ENCODE measurements around the gene NUP62. TPM values are rescaled to one million over a fixed set of nuclear protein-coding genes. Genes with fewer than 3 reads are reported as not detected.
A peak's percentile ranks its signal among the peaks of the same experiment; 100 is the strongest.

NUP62 gene
- total and polyA plus RNA-seq, 2 of the 4 experiments (the other 2 are of a cell fraction), result 21.3 to 29.7 TPM

GRCh38 chr19:49911381-49912145 is 17.7 kb downstream of the NUP62 start:
- DNase-seq (peak; percentile 52), ATAC-seq (ENCODE audit: low read depth) (no peak)
- H3K79me1 ChIP-seq (ENCODE audit: low read depth in 1 of 2, low read length in 2 of 2), result peaks cover 15 to 79% of the 10 kb centered on the region in 2 experiments
- H3K14ac ChIP-seq (replicated peaks; ENCODE audit: low read depth, low read length), result no peak overlapping the region
- dilution Hi-C loops (cut with HindIII; ENCODE audit: low sequenced_read_pairs, unreplicated experiment) (no loop called here), intact Hi-C loops (cut with micrococcal nuclease) (no loop called here), in situ Hi-C loops (cut with MboI; ENCODE audit: low sequenced_read_pairs) (no loop called here)
- CTCF ChIA-PET, result no interaction called here
- BruUV-seq (replicated peaks), result no TSS peak
- H3K27ac ChIP-seq (ENCODE audit: insufficient read depth, low read length), result no peak overlapping the region
- no peak overlapping the region for H3K4me3 ChIP-seq (ENCODE audit: insufficient read depth, low read depth, low read length)
- H2BK15ac ChIP-seq (ENCODE audit: low read depth, low read length), result no peak overlapping the region
- POLR2A ChIA-PET (ENCODE audit: unreplicated experiment), result no interaction called here
- no peak overlapping the region for H2AK5ac ChIP-seq (ENCODE audit: low read depth, low read length)
- peaks cover 63% of the 10 kb centered on the region for H3K36me3 ChIP-seq (ENCODE audit: control insufficient read depth, insufficient read depth, low read length)
- no peak overlapping the region for H3K9ac ChIP-seq (ENCODE audit: low read depth, low read length)
- no peak overlapping the region for H2BK5ac ChIP-seq (ENCODE audit: low read depth, low read length, poor library complexity, severe bottlenecking)
- no peak overlapping the region for H2BK120ac ChIP-seq (ENCODE audit: low read depth, low read length)
- H4K20me1 ChIP-seq (ENCODE audit: insufficient read depth, low read length), result peaks cover 36% of the 10 kb centered on the region
- no peak overlapping the region for H3K18ac ChIP-seq (ENCODE audit: low read depth, low read length)
- H2AK9ac ChIP-seq (replicated peaks; ENCODE audit: low read depth, low read length, poor library complexity), result peak overlapping the region; percentile 8
- H3K4ac ChIP-seq (ENCODE audit: low read depth, low read length), result no peak overlapping the region
- no peak overlapping the region for H2AFZ ChIP-seq (replicated peaks; ENCODE audit: low read length, poor library complexity)
- H4K8ac ChIP-seq (ENCODE audit: low read depth in 2 of 2, low read length in 2 of 2), result no peak overlapping the region
- no peak overlapping the region for H2BK20ac ChIP-seq (ENCODE audit: low read depth, low read length)
- H4K91ac ChIP-seq (ENCODE audit: insufficient read depth, low read depth, low read length), result no peak overlapping the region
- H3K9me1 ChIP-seq (ENCODE audit: insufficient read depth, low read length), result peaks cover 15% of the 10 kb centered on the region
- H3K9me3 ChIP-seq (ENCODE audit: control insufficient read depth, insufficient read depth, low read length), result no peaks in the 10 kb centered on the region
- no peak overlapping the region for H3K56ac ChIP-seq (ENCODE audit: extremely low read depth, insufficient read depth, low read length)
- WGBS, 2 experiments (ENCODE audit: extremely low coverage in 2 of 2, insufficient read length in 1 of 2), result 89% methylated on average over 5 of the region's 9 CpGs; no CpG with 5 or more reads in 1 of the 2 experiments
- H3K4me2 ChIP-seq (ENCODE audit: low read depth, low read length), result no peak overlapping the region
- H3K27me3 ChIP-seq (ENCODE audit: control insufficient read depth, insufficient read depth, low read length), result no peaks in the 10 kb centered on the region
- peaks cover 3% of the 10 kb centered on the region for H3K4me1 ChIP-seq (ENCODE audit: control insufficient read depth, insufficient read depth, low read length)
- no peak overlapping the region for H4K5ac ChIP-seq (ENCODE audit: low read depth, low read length)
- no peak overlapping the region for H3K23ac ChIP-seq (ENCODE audit: low read depth, low read length)
- TF ChIP-seq MXI1 (IDR thresholded peaks at IDR 0.05; ENCODE audit: borderline replicate concordance, low read depth, low read length), result no peak
- TF ChIP-seq USF2 (IDR thresholded peaks at IDR 0.05; ENCODE audit: low read depth, low read length), result no peak
- no peak for TF ChIP-seq RCOR1 (IDR thresholded peaks at IDR 0.05; ENCODE audit: insufficient replicate concordance, low read length)
- no peak for TF ChIP-seq MAFK (IDR thresholded peaks at IDR 0.05; ENCODE audit: low read depth, low read length)
- no peak for TF ChIP-seq NFE2L2 (IDR thresholded peaks at IDR 0.05; ENCODE audit: low read depth, low read length)
- TF ChIP-seq ELK1 (IDR thresholded peaks at IDR 0.05; ENCODE audit: borderline replicate concordance, low read depth, low read length), result no peak
- no peak for TF ChIP-seq CEBPB (IDR thresholded peaks at IDR 0.05; ENCODE audit: low read depth, low read length)
- no peak for TF ChIP-seq BHLHE40 (IDR thresholded peaks at IDR 0.05; ENCODE audit: low read depth, low read length)
- no peak for TF ChIP-seq POLR2A (IDR thresholded peaks at IDR 0.05; ENCODE audit: low read depth, low read length)
- no peak for TF ChIP-seq RFX5 (IDR thresholded peaks at IDR 0.05; ENCODE audit: low read depth, low read length)
